ENCODE results near the gene SMURF2.

The SMURF2 gene

GRCh38 chr17:64658931-64659330 is 3.2 kb downstream of the SMURF2 start:
- no peaks in the 10 kb centered on the region for H3K27me3 ChIP-seq (ENCODE audit: control insufficient read depth, insufficient read depth, low read length)
- H2AFZ ChIP-seq: no peak overlapping the region
- no peak overlapping the region for H3K27ac ChIP-seq
- H3K4me3 ChIP-seq (ENCODE audit: low read depth, low read length): no peak overlapping the region
- no peak overlapping the region for H3K9ac ChIP-seq
- no peak overlapping the region for H3K4me2 ChIP-seq (ENCODE audit: low read length)
- no peaks in the 10 kb centered on the region for H3K36me3 ChIP-seq (ENCODE audit: control insufficient read depth, insufficient read depth, low read length)
- peaks cover 33% of the 10 kb centered on the region for H3K79me2 ChIP-seq
- no peaks in the 10 kb centered on the region for H3K9me3 ChIP-seq (ENCODE audit: control insufficient read depth, low read length)
- no peak for TF ChIP-seq CTCF (IDR thresholded peaks at IDR 0.05)
- H3K4me1 ChIP-seq: peaks cover 6% of the 10 kb centered on the region

GRCh38 chr17:64657610-64658125 is 4.4 kb downstream of the SMURF2 start:
- no peaks in the 10 kb centered on the region for H3K9me3 ChIP-seq (ENCODE audit: control insufficient read depth, low read length)
- H3K4me1 ChIP-seq: peaks cover 6% of the 10 kb centered on the region
- H3K27ac ChIP-seq: no peak overlapping the region

GRCh38 chr17:64655704-64656103 is 6.4 kb downstream of the SMURF2 start:
- H3K4me1 ChIP-seq: peaks cover 6% of the 10 kb centered on the region
- H3K4me2 ChIP-seq (ENCODE audit: low read length): no peak overlapping the region
- TF ChIP-seq CTCF (IDR thresholded peaks at IDR 0.05): no peak
- H3K27ac ChIP-seq: no peak overlapping the region
- no peak overlapping the region for H3K4me3 ChIP-seq (ENCODE audit: low read depth, low read length)
- no peaks in the 10 kb centered on the region for H3K27me3 ChIP-seq (ENCODE audit: control insufficient read depth, insufficient read depth, low read length)
- H3K9ac ChIP-seq: no peak overlapping the region
- peaks cover 58% of the 10 kb centered on the region for H3K79me2 ChIP-seq
- H2AFZ ChIP-seq: no peak overlapping the region
- no peaks in the 10 kb centered on the region for H3K9me3 ChIP-seq (ENCODE audit: control insufficient read depth, low read length)
- no peaks in the 10 kb centered on the region for H3K36me3 ChIP-seq (ENCODE audit: control insufficient read depth, insufficient read depth, low read length)

More at GRCh38 chr17:64657610-64658125, 4.4 kb downstream of the SMURF2 start:
- no peak for TF ChIP-seq CTCF (IDR thresholded peaks at IDR 0.05)
- Histone ChIP-seq H3K4me3 (ENCODE audit: low read depth, low read length) (no peak overlapping the region), H3K27me3 (ENCODE audit: control insufficient read depth, insufficient read depth, low read length) (no peaks in the 10 kb centered on the region), H3K36me3 (ENCODE audit: control insufficient read depth, insufficient read depth, low read length) (no peaks in the 10 kb centered on the region), H3K4me2 (ENCODE audit: low read length) (no peak overlapping the region), H2AFZ (no peak overlapping the region), H3K9ac (no peak overlapping the region), H3K79me2 (peaks cover 44% of the 10 kb centered on the region)

- Histone ChIP-seq H3K27me3 (ENCODE audit: control insufficient read depth, insufficient read depth, low read length) (no peaks in the 10 kb centered on the region), H3K4me3 (ENCODE audit: low read depth, low read length) (no peak overlapping the region), H3K36me3 (ENCODE audit: control insufficient read depth, insufficient read depth, low read length) (no peaks in the 10 kb centered on the region), H3K4me1 (peaks cover 2% of the 10 kb centered on the region), H3K9ac (no peak overlapping the region), H3K9me3 (ENCODE audit: control insufficient read depth, low read length) (no peaks in the 10 kb centered on the region), H2AFZ (no peak overlapping the region), H3K4me2 (ENCODE audit: low read length) (no peak overlapping the region), H3K79me2 (peaks cover 61% of the 10 kb centered on the region), H3K27ac (no peak overlapping the region)
- TF ChIP-seq CTCF (IDR thresholded peaks at IDR 0.05): no peak
Observed at GRCh38 chr17:64653985-64654355, 8.1 kb downstream of the SMURF2 start.

- TF ChIP-seq CTCF (IDR thresholded peaks at IDR 0.05): no peak
- Histone ChIP-seq H3K9ac (no peak overlapping the region), H3K36me3 (ENCODE audit: control insufficient read depth, insufficient read depth, low read length) (no peaks in the 10 kb centered on the region), H3K27me3 (ENCODE audit: control insufficient read depth, insufficient read depth, low read length) (no peaks in the 10 kb centered on the region), H3K4me1 (peaks cover 4% of the 10 kb centered on the region), H3K9me3 (ENCODE audit: control insufficient read depth, low read length) (no peaks in the 10 kb centered on the region), H3K4me3 (ENCODE audit: low read depth, low read length) (no peak overlapping the region), H3K79me2 (peaks cover 66% of the 10 kb centered on the region), H3K4me2 (ENCODE audit: low read length) (no peak overlapping the region), H2AFZ (no peak overlapping the region), H3K27ac (no peak overlapping the region)
Observed at GRCh38 chr17:64653325-64653984, 8.7 kb downstream of the SMURF2 start.

Measured in parathyroid adenoma (tissue), 2 donors.